ENCODE data around the gene HSPA1A. TPM values are rescaled to one million over a fixed set of nuclear protein-coding genes. Genes with fewer than 3 reads are reported as not detected.

Gene HSPA1A
- total and polyA plus RNA-seq, 9 of the 15 experiments (the other 6 are each of a cell fraction or from before 2014, with no cell fraction given): 2.2 to 273 (median 107) TPM

DNA sequence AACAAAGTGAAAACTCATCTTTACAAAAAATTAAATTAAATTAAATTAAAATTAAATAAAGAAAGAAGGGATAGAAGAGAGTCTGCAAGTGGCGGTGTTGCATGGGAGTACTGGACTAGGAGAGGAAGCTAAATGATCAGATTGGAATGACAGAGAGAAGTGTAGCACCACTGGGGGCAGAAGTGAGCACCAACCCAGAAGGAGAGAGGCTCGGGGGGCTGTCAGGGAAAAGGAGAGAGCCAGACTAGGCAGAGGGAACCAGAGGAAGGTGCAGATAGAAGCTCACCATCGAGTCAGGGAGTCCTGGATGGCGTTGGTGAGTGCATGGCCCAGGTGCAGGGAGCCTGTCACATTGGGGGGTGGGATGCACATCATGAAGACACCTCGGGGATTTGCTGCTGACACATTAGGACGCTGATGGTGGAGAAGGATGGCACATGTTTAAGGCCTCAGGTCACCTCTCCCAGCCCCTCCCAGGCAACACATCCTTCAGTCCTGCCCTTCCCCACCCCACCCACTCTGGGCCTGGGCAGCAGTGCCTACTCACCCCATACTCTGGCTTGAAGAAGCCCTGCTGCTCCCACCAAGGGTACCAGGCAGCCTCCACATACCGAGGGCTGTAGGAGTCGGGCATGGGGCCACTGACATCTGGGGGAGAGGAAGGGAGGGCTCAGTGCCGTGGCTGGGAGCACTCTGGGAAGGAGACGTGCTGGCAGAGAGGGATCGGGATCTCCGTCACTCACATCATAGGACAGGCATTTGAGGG, 23.8 kb upstream of the HSPA1A start (continued):
- TF ChIP-seq TCFL5 (CRISPR knock-in tag; conservative IDR thresholded peaks at IDR 0.05): no peak
- peak; percentile 40 for TF ChIP-seq NEUROD1 (IDR thresholded peaks at IDR 0.05; ENCODE audit: borderline replicate concordance, low read depth, low read length, partially characterized antibody)
- 0 out of 4 replicates have a peak, but pooled peaks of 1 of the 2 experiments have one; percentile 55 for TF ChIP-seq SIN3A (IDR thresholded peaks at IDR 0.05; ENCODE audit: borderline replicate concordance in 2 of 2, control insufficient read depth in 1 of 2, low read depth in 2 of 2, low read length in 2 of 2)

DNA sequence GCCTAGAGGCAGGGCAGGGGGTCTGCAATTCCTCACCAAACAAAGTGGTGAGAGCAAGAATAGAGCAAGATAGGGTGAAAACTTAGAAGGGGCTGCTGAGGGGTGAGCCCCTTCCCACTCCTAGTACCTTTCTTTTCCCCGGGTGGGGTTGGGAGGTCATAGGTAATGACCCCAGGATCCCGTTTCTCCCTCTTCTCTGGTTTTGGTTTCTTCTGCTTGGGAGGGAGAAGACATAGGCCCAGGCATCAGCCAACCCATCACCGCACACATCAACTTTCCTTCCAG, 23.3 kb upstream of the HSPA1A start:
- POLR2A ChIA-PET: interaction anchor here (0.6 to 4.8 kb wide), 14 partner anchors 13 to 1061 kb away, joined by 3 to 47 read pairs (median 4); partner anchors contain the start of genes GPANK1, HSPA1A, HSPA1L and LSM2
- intact Hi-C loops (cut with micrococcal nuclease) (no loop called here), in situ Hi-C loops (cut with MboI) (no loop called here)
- no peak overlapping the region for H3K4me2 ChIP-seq (ENCODE audit: insufficient read depth, low read length)
- H2AFZ ChIP-seq (ENCODE audit: low read depth, low read length): no peak overlapping the region
- H3K9ac ChIP-seq (ENCODE audit: insufficient read depth in 1 of 2, low read depth in 2 of 2, low read length in 2 of 2): peak overlapping the region in 1 of 2 experiments; percentile 80; a peak in 2 of 4 replicates
- H3K27ac ChIP-seq (ENCODE audit: extremely low read depth, low read depth, low read length): 0 out of 3 replicates have a peak overlapping the region, but pooled peaks have one; percentile 28
- 81% methylated on average over 3 of the region's 3 CpGs for WGBS (ENCODE audit: insufficient coverage, low coverage, missing lambda C conversion rate)
- peaks cover 59% of the 10 kb centered on the region for H3K79me2 ChIP-seq (ENCODE audit: control insufficient read depth, insufficient read depth, low read length)
- TF ChIP-seq, protein P1, sequence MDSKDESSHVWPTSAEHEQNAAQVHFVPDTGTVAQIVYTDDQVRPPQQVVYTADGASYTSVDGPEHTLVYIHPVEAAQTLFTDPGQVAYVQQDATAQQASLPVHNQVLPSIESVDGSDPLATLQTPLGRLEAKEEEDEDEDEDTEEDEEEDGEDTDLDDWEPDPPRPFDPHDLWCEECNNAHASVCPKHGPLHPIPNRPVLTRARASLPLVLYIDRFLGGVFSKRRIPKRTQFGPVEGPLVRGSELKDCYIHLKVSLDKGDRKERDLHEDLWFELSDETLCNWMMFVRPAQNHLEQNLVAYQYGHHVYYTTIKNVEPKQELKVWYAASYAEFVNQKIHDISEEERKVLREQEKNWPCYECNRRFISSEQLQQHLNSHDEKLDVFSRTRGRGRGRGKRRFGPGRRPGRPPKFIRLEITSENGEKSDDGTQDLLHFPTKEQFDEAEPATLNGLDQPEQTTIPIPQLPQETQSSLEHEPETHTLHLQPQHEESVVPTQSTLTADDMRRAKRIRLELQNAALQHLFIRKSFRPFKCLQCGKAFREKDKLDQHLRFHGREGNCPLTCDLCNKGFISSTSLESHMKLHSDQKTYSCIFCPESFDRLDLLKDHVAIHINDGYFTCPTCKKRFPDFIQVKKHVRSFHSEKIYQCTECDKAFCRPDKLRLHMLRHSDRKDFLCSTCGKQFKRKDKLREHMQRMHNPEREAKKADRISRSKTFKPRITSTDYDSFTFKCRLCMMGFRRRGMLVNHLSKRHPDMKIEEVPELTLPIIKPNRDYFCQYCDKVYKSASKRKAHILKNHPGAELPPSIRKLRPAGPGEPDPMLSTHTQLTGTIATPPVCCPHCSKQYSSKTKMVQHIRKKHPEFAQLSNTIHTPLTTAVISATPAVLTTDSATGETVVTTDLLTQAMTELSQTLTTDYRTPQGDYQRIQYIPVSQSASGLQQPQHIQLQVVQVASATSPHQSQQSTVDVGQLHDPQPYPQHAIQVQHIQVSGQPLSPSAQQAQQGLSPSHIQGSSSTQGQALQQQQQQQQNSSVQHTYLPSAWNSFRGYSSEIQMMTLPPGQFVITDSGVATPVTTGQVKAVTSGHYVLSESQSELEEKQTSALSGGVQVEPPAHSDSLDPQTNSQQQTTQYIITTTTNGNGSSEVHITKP (IDR thresholded peaks at IDR 0.05; ENCODE audit: partially characterized antibody): peak; percentile 86
- TF ChIP-seq RFX1 (IDR thresholded peaks at IDR 0.05) (no peak), ZBTB7A (IDR thresholded peaks at IDR 0.05; ENCODE audit: borderline replicate concordance, control insufficient read depth, low read depth, low read length) (0 out of 2 replicates have a peak, but pooled peaks have one; percentile 14)
- H3K9me3 ChIP-seq (replicated peaks; ENCODE audit: control insufficient read depth, insufficient read depth, low read depth, low read length): no peaks in the 10 kb centered on the region
- ATAC-seq: no peak
- peak in 3 of 4 experiments; percentile 17 to 18 (median 17) for DNase-seq (ENCODE audit: extremely low read depth in 1 of 4, low spot score in 3 of 4)
- CTCF ChIA-PET (ENCODE audit: low intra/inter-chr PET ratio): no interaction called here
- no TSS peak for BruUV-seq (replicated peaks)
- H3K27me3 ChIP-seq (ENCODE audit: control insufficient read depth in 2 of 2, insufficient read depth in 2 of 2, low read length in 2 of 2): no peaks in the 10 kb centered on the region
- peaks cover 70% of the 10 kb centered on the region for H3K36me3 ChIP-seq (ENCODE audit: control insufficient read depth, insufficient read depth, low read length)
- FAIRE-seq: no peak
- peaks cover 17 to 44% of the 10 kb centered on the region in 2 experiments for H3K4me1 ChIP-seq (replicated peaks in 1 of 2; ENCODE audit: control insufficient read depth in 2 of 2, insufficient read depth in 2 of 2, low read length in 2 of 2)
- no peak overlapping the region for H3K4me3 ChIP-seq
- 0 out of 2 replicates have a peak, but pooled peaks cover 3% of the 10 kb centered on the region for H4K20me1 ChIP-seq (replicated peaks; ENCODE audit: control insufficient read depth, insufficient read depth, low read length)
- H3K9me1 ChIP-seq (ENCODE audit: control insufficient read depth, insufficient read depth, low read length): no peaks in the 10 kb centered on the region
